DOHH2 (cell line): ENCODE measurements around the gene WNK1.

ENCODE experiments used
- H3F3A ChIP-seq: fragments of 200-600 bp; sonication (generic), shearing (Covaris generic); 2 replicates; pipeline ENCODE4 v1.6.0; 2016; ENCODE audit warnings: antibody characterized with exemption, mild to moderate bottlenecking; ENCODE audit not compliant: control insufficient read depth, insufficient read depth
- H3K27ac ChIP-seq: fragments of 200-600 bp; sonication (generic); 2 replicates; pipeline ENCODE4 v1.5.1; 2014; ENCODE audit warnings: low read depth, mild to moderate bottlenecking, low read length, moderate library complexity
- H3K27me3 ChIP-seq: fragments of 200-600 bp; sonication (generic); 2 replicates; pipeline ENCODE4 v1.6.1; 2014; ENCODE audit warnings: mild to moderate bottlenecking, low read length, mixed read lengths; ENCODE audit not compliant: control insufficient read depth
- H3K36me3 ChIP-seq: fragments of 200-600 bp; sonication (generic); 2 replicates; pipeline ENCODE4 v1.6.1; 2014; ENCODE audit warnings: mild to moderate bottlenecking, low read length, moderate library complexity, mixed read lengths; ENCODE audit not compliant: control insufficient read depth
- H3K4me1 ChIP-seq: fragments of 200-600 bp; sonication (generic); 2 replicates; pipeline ENCODE4 v1.6.1; 2014; ENCODE audit warnings: mild to moderate bottlenecking, low read length, mixed read lengths; ENCODE audit not compliant: control insufficient read depth
- H3K4me2 ChIP-seq: fragments of 200-600 bp; sonication (generic); 2 replicates; pipeline ENCODE4 v1.6.0; 2014; ENCODE audit warnings: mild to moderate bottlenecking, low read length, moderate library complexity
- H3K4me3 ChIP-seq: fragments of 200-600 bp; sonication (generic); 2 replicates; pipeline ENCODE4 v1.5.1; 2014; ENCODE audit warnings: mild to moderate bottlenecking, low read length, mixed read lengths
- H3K79me2 ChIP-seq: fragments of 200-600 bp; sonication (generic); 2 replicates; pipeline ENCODE4 v1.6.1; 2014; ENCODE audit warnings: mild to moderate bottlenecking, low read length, mixed read lengths; ENCODE audit not compliant: control insufficient read depth
- H3K9me2 ChIP-seq: fragments of 200-600 bp; sonication (generic); replicated peaks from 2 replicates; pipeline ENCODE4 v1.6.1; 2014; ENCODE audit warnings: mild to moderate bottlenecking, low read length, mixed read lengths; ENCODE audit not compliant: control insufficient read depth
- H3K9me3 ChIP-seq: fragments of 200-600 bp; sonication (generic); 2 replicates; pipeline ENCODE4 v1.6.1; 2014; ENCODE audit warnings: antibody characterized with exemption, low read length, mixed read lengths; ENCODE audit not compliant: control insufficient read depth, insufficient read depth
- H4K20me1 ChIP-seq: fragments of 200-600 bp; sonication (generic); 2 replicates; pipeline ENCODE4 v1.6.0; 2014; ENCODE audit warnings: low read depth, mild to moderate bottlenecking, antibody characterized with exemption, low read length, moderate library complexity; ENCODE audit not compliant: control insufficient read depth, insufficient read depth
- EZH2phosphoT487 ChIP-seq: fragments of 200-600 bp; sonication (generic); IDR thresholded peaks from 2 replicates; pipeline ENCODE4 v1.6.1; 2017; ENCODE audit warnings: borderline replicate concordance, mild to moderate bottlenecking, antibody characterized with exemption, low read length, moderate library complexity, mixed read lengths
- TF ChIP-seq, protein P1 (sequence below): fragments of 200-600 bp; sonication (generic); IDR thresholded peaks from one replicate; pipeline ENCODE4 v1.5.1; 2014; ENCODE audit warnings: antibody characterized with exemption, mild to moderate bottlenecking, low read depth, low read length; ENCODE audit not compliant: poor library complexity, severe bottlenecking

WNK1 gene

DNA sequence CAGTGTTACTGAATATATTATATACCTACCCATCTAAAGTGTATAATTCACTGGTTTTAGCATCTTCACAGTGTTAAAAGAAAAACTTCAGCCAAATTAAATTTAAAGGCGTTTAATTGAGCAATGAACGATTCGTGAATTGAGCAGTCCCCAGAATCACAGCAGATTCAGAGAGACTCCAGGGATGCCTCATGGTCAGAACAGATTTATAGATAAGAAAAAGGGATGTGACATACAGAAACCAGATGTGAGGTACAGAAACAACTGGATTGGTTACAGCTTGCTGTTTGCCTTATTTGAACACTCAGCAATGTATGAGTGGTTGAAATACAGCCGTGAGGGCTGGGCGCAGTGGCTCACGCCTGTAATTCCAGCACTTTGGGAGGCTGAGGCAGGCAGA is 84.6 kb downstream of the WNK1 start:
- Histone ChIP-seq H4K20me1 (no peaks in the 10 kb centered on the region), H3K36me3 (peaks cover 28% of the 10 kb centered on the region), H3K4me1 (no peaks in the 10 kb centered on the region), H3F3A (0 out of 2 replicates have a peak, but pooled peaks cover 4% of the 10 kb centered on the region), H3K27ac (no peak overlapping the region), H3K9me2 (no peaks in the 10 kb centered on the region), H3K79me2 (no peaks in the 10 kb centered on the region; the same call in 1 of the 2 replicates), H3K9me3 (no peaks in the 10 kb centered on the region), H3K27me3 (no peaks in the 10 kb centered on the region), H3K4me2 (no peak overlapping the region), H3K4me3 (no peak overlapping the region)
- TF ChIP-seq EZH2phosphoT487, result no peak
- TF ChIP-seq, protein P1, sequence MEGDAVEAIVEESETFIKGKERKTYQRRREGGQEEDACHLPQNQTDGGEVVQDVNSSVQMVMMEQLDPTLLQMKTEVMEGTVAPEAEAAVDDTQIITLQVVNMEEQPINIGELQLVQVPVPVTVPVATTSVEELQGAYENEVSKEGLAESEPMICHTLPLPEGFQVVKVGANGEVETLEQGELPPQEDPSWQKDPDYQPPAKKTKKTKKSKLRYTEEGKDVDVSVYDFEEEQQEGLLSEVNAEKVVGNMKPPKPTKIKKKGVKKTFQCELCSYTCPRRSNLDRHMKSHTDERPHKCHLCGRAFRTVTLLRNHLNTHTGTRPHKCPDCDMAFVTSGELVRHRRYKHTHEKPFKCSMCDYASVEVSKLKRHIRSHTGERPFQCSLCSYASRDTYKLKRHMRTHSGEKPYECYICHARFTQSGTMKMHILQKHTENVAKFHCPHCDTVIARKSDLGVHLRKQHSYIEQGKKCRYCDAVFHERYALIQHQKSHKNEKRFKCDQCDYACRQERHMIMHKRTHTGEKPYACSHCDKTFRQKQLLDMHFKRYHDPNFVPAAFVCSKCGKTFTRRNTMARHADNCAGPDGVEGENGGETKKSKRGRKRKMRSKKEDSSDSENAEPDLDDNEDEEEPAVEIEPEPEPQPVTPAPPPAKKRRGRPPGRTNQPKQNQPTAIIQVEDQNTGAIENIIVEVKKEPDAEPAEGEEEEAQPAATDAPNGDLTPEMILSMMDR, result no peak

DNA sequence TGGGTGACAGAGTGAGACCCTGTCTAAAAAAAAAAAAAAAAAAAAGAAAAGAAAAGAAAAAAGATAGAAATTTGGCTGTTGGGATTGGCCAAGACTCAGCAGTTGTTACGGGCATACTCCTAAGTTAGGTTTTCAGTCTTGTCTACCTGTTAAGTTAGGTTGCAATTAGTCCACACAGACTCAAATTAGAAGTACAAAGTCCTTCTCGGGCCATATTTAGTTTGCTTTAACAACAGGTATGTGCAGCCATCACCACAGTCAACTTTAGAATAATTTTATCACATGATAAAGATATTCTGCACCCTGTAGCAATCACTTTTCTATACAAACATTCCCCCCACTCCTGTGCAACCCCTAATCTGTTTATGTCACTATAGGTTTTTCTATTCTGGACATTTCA is 85.2 kb downstream of the WNK1 start:
- 0 out of 2 replicates have a peak, but pooled peaks cover 4% of the 10 kb centered on the region for H3F3A ChIP-seq
- H4K20me1 ChIP-seq, result no peaks in the 10 kb centered on the region
- H3K4me2 ChIP-seq, result no peak overlapping the region
- TF ChIP-seq, protein P1, result no peak
- no peak for TF ChIP-seq EZH2phosphoT487
- no peaks in the 10 kb centered on the region for H3K9me3 ChIP-seq
- no peaks in the 10 kb centered on the region for H3K4me1 ChIP-seq
- peaks cover 28% of the 10 kb centered on the region for H3K36me3 ChIP-seq
- no peak overlapping the region for H3K4me3 ChIP-seq
- H3K27me3 ChIP-seq, result no peaks in the 10 kb centered on the region
- H3K79me2 ChIP-seq, result no peaks in the 10 kb centered on the region; the same call in 1 of the 2 replicates
- H3K27ac ChIP-seq, result no peak overlapping the region
- no peaks in the 10 kb centered on the region for H3K9me2 ChIP-seq

DNA sequence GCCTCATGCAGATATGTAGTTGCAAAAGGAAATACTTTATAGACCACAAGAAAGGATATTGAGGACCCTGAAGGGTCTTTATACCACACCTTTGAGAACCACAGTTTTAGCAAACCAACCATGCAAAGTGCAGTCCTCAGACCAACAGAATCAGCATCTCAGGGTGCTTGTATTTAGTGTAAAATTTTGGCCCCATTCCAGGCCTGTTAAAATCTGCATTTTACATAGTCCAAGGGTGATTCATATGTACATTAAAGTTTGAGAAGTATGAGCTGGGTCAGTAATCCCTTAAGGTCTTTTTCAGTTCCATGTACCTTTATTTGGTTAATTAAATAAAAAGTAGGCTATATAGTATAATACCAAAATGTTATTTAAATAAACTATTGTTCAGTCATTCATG is 91.2 kb downstream of the WNK1 start:
- H3K27ac ChIP-seq, result no peak overlapping the region
- 0 out of 2 replicates have a peak, but pooled peaks cover 5% of the 10 kb centered on the region for H3F3A ChIP-seq
- H3K4me1 ChIP-seq, result no peaks in the 10 kb centered on the region
- H4K20me1 ChIP-seq, result no peaks in the 10 kb centered on the region
- H3K9me2 ChIP-seq, result no peaks in the 10 kb centered on the region
- TF ChIP-seq EZH2phosphoT487, result no peak
- TF ChIP-seq, protein P1, result no peak
- no peaks in the 10 kb centered on the region for H3K9me3 ChIP-seq
- no peak overlapping the region for H3K4me2 ChIP-seq
- H3K4me3 ChIP-seq, result no peak overlapping the region
- H3K79me2 ChIP-seq, result peaks cover 16% of the 10 kb centered on the region
- H3K36me3 ChIP-seq, result peaks cover 14% of the 10 kb centered on the region
- H3K27me3 ChIP-seq, result no peaks in the 10 kb centered on the region

DNA sequence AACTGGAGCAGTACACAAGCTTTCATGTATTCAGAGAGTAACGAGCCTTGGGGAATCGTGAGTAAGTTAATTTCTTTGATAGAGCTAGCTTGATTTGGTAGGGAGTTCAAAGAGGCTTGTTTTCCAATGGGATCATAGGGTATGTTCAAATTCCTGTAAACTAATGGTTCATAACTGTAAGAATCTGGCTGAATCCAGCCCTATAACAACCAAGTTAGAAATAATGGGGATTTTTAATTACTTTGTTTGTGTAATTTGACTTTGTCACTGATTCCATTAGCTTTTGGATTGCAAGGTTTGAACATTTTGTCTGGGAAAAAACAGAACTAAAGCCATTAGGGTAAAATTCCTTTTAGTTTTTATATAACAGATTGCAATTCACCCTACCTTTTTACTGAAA is 94.0 kb downstream of the WNK1 start:
- peaks cover 4% of the 10 kb centered on the region; the same call in 1 of the 2 replicates for H3K4me1 ChIP-seq
- TF ChIP-seq, protein P1, result no peak
- TF ChIP-seq EZH2phosphoT487, result no peak
- H3K27me3 ChIP-seq, result no peaks in the 10 kb centered on the region
- H3K9me3 ChIP-seq, result no peaks in the 10 kb centered on the region
- no peaks in the 10 kb centered on the region for H4K20me1 ChIP-seq
- no peaks in the 10 kb centered on the region for H3K9me2 ChIP-seq
- no peak overlapping the region for H3K27ac ChIP-seq
- H3F3A ChIP-seq, result 0 out of 2 replicates have a peak, but pooled peaks cover 5% of the 10 kb centered on the region
- H3K36me3 ChIP-seq, result peaks cover 11% of the 10 kb centered on the region
- no peak overlapping the region for H3K4me2 ChIP-seq
- H3K4me3 ChIP-seq, result no peak overlapping the region
- peaks cover 31% of the 10 kb centered on the region for H3K79me2 ChIP-seq
